OCI-M2 (cell line): Measurements from ENCODE around the gene SPRYD4.

Experiments
- DNase-seq: peaks from one replicate; lab custom pipeline; 2025; ENCODE audit not compliant: unreplicated experiment; lab: John Stamatoyannopoulos, UW

SPRYD4 gene

GRCh38 chr12:56520048-56520447 is 51.7 kb downstream of the SPRYD4 start:
- DNase-seq: no peak

DNA sequence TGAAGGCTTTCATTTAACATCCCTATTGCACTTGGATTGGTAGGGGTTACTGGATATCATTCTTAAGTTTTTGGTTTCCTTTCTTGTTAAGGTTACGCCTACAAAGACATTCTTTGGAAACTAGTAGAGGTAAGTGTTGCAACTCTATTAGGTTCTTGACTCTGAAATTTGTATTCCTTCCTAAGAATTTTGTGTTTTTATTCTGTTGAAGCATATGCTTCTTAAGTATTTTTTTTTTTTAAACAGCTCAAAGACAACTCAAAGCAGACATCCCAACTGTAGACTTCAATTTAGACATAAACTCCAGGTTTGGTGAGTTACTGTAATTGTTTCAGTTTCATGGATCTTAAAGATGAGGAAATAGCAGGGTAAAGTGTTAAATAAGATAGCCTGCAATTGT is 52.1 kb downstream of the SPRYD4 start:
- DNase-seq: no peak

DNA sequence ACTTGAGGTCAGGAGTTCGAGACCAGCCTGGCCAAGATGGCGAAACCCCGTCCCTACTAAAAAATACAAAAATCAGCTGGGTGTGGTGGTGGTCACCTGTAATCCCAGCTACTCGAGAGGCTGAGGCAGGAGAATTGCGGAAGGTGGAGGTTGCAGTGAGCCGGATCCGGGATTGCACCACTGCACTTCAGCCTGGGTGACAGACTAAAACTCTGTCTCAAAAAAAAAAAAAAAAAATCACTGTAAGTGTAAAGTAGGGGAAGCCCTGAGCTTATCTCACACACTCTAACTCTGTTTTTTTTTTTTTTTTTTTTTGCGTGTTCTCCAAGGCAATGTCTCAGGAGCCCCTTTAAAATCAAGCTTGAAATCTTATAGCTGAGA is 52.8 kb downstream of the SPRYD4 start:
- no peak for DNase-seq

GRCh38 chr12:56521590-56522371 is 53.4 kb downstream of the SPRYD4 start, which contains the start of gene RBMS2:
RBMS2 (plus strand) TSS chr12:56521820; CDS start chr12:56522024, 204 bp downstream.
- no peak for DNase-seq

GRCh38 chr12:56522411-56523193 is 54.2 kb downstream of the SPRYD4 start:
- peak; percentile 39 for DNase-seq

- DNase-seq: no peak
Observed at GRCh38 chr12:56528846-56529245, 60.5 kb downstream of the SPRYD4 start.
